ENCODE measurements around the gene ZBTB20. TPM values are rescaled to one million over a fixed set of nuclear protein-coding genes. Genes with fewer than 3 reads are reported as not detected.

ZBTB20 gene
- total and polyA plus RNA-seq, 12 donors = 0.57 to 105 (median 86.8) TPM

DNA sequence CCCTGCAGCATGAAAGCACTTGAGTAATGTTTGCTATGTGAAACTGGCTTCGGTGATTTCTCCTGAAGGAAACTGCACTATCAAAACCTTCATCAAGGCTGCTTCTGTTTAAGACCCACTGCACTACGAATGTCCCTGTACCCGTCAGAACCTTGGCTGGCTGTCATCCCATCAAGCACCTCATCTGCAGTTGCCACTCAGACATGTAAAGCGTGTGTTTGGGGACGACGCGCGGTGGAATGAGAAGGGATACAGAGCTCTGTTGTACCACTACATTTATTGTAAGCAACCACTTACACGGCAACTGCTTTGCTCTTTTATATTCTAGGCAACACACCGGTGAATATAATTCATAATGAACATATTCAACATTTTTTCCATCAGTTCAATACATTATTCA is 705.7 kb downstream of the ZBTB20 start:
- no peaks in the 10 kb centered on the region for H3K27me3 ChIP-seq
- H3K4me1 ChIP-seq = peaks cover 2 to 83% (median 54%) of the 10 kb centered on the region in 9 donors
- H3K4me3 ChIP-seq = no peak overlapping the region
- peak overlapping the region in 1 of 10 donors; percentile 33 for H3K27ac ChIP-seq
- DNase-seq (no peak), ATAC-seq (peak in 4 of 8 donors; percentile 32 to 60 (median 44))
- intact Hi-C loops (cut with DNase I) = no loop called here
- TF ChIP-seq, protein P1, sequence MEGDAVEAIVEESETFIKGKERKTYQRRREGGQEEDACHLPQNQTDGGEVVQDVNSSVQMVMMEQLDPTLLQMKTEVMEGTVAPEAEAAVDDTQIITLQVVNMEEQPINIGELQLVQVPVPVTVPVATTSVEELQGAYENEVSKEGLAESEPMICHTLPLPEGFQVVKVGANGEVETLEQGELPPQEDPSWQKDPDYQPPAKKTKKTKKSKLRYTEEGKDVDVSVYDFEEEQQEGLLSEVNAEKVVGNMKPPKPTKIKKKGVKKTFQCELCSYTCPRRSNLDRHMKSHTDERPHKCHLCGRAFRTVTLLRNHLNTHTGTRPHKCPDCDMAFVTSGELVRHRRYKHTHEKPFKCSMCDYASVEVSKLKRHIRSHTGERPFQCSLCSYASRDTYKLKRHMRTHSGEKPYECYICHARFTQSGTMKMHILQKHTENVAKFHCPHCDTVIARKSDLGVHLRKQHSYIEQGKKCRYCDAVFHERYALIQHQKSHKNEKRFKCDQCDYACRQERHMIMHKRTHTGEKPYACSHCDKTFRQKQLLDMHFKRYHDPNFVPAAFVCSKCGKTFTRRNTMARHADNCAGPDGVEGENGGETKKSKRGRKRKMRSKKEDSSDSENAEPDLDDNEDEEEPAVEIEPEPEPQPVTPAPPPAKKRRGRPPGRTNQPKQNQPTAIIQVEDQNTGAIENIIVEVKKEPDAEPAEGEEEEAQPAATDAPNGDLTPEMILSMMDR (IDR thresholded peaks at IDR 0.05) = no peak
- no peaks in the 10 kb centered on the region for H3K36me3 ChIP-seq
- H3K9me3 ChIP-seq = no peaks in the 10 kb centered on the region
- WGBS, 2 donors = 63 to 74% methylated on average over 10 of the region's 10 CpGs

DNA sequence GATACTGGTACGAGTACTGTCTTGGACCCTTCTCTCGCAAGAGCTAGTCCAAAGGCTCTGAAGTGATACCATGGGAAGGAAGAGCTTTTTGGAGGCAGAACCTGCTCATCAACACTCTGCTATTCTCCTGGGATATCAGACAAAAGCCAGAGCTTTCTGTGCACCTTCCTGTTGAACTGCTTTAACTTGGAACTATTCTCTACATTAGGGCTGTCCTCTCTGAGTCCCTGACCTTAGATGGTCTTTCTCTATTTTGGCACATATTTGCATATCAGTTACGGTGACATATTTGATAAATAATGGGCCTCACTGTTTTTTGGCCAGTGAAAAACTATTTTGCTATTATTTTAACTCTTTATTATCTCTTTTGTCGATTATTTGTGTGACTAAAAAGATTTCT is 706.4 kb downstream of the ZBTB20 start:
- 33 to 50% methylated on average over 4 of the region's 4 CpGs for WGBS, 2 donors
- DNase-seq (no peak), ATAC-seq (peak in 4 of 8 donors; percentile 23 to 50 (median 32))
- Histone ChIP-seq H3K27me3 (no peaks in the 10 kb centered on the region), H3K9me3 (no peaks in the 10 kb centered on the region), H3K27ac (peak overlapping the region in 1 of 10 donors; percentile 33), H3K36me3 (no peaks in the 10 kb centered on the region), H3K4me1 (peaks cover 2 to 83% (median 48%) of the 10 kb centered on the region in 9 donors), H3K4me3 (no peak overlapping the region)
- TF ChIP-seq, protein P1 (IDR thresholded peaks at IDR 0.05) = no peak
- intact Hi-C loops (cut with DNase I) = no loop called here

DNA sequence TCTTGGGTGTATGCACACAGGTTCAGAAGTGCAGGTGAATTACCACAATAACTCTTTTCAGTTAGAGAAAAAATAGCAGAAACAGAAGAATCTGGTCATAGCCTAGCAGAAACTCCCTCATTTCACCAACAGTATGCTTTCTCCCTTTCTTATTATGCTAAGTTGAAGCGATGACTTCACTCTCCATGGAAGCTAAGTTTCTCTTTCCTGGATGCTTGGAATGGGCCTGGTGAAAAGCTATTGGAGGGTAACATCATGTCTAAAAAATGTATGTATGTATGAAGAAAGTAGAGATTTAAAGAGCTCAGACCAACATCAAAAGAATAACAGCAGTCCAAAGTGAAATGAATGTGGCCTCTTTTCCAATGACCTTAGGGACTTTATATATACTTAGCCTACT is 707.8 kb downstream of the ZBTB20 start:
- Histone ChIP-seq H3K36me3 (no peaks in the 10 kb centered on the region), H3K27me3 (no peaks in the 10 kb centered on the region), H3K4me1 (peaks cover 2 to 74% (median 38%) of the 10 kb centered on the region in 9 donors), H3K9me3 (no peaks in the 10 kb centered on the region), H3K4me3 (no peak overlapping the region), H3K27ac (no peak overlapping the region)
- no peak for ATAC-seq
- no peak for DNase-seq
- intact Hi-C loops (cut with DNase I) = no loop called here
- WGBS, 2 donors = 94 to 100% methylated on average over 1 of the region's 1 CpG
- TF ChIP-seq, protein P1 (IDR thresholded peaks at IDR 0.05) = no peak

DNA sequence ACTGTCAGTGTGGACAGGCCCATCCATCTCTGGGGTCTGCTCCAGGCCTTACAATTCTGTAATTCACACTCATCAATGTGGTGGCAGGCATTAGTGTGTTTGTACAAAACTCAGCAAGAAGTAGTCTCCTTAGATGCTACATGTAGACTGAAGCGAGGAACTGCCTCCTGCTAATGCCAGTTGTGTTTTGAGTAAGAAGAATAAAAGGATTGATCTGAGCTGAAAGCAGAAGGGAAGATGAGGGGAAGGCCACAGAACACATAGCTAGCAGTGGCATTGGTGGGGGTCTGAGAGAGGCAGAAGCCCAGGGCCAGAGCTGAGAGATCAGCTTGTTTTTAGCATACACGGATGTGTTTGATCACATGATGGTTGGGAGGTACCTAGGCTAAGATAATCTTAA is 709.2 kb downstream of the ZBTB20 start:
- Histone ChIP-seq H3K4me3 (no peak overlapping the region), H3K27ac (no peak overlapping the region), H3K9me3 (no peaks in the 10 kb centered on the region), H3K4me1 (peaks cover 2 to 62% (median 31%) of the 10 kb centered on the region in 9 donors), H3K36me3 (no peaks in the 10 kb centered on the region), H3K27me3 (no peaks in the 10 kb centered on the region)
- TF ChIP-seq, protein P1 (IDR thresholded peaks at IDR 0.05) = no peak
- no peak for DNase-seq
- intact Hi-C loops (cut with DNase I) = no loop called here
- no peak for ATAC-seq
- WGBS, 2 donors = 93 to 97% methylated on average over 2 of the region's 2 CpGs

Measured in heart right ventricle (tissue), 16 donors.